ENCODE data around the gene NPL. TPM values are rescaled to one million over a fixed set of nuclear protein-coding genes. Genes with fewer than 3 reads are reported as not detected.

NPL gene
- total and polyA plus RNA-seq, 9 of the 15 experiments (the other 6 are each of a cell fraction or from before 2014, with no cell fraction given), result 9.9 to 22.3 (median 14.2) TPM

DNA sequence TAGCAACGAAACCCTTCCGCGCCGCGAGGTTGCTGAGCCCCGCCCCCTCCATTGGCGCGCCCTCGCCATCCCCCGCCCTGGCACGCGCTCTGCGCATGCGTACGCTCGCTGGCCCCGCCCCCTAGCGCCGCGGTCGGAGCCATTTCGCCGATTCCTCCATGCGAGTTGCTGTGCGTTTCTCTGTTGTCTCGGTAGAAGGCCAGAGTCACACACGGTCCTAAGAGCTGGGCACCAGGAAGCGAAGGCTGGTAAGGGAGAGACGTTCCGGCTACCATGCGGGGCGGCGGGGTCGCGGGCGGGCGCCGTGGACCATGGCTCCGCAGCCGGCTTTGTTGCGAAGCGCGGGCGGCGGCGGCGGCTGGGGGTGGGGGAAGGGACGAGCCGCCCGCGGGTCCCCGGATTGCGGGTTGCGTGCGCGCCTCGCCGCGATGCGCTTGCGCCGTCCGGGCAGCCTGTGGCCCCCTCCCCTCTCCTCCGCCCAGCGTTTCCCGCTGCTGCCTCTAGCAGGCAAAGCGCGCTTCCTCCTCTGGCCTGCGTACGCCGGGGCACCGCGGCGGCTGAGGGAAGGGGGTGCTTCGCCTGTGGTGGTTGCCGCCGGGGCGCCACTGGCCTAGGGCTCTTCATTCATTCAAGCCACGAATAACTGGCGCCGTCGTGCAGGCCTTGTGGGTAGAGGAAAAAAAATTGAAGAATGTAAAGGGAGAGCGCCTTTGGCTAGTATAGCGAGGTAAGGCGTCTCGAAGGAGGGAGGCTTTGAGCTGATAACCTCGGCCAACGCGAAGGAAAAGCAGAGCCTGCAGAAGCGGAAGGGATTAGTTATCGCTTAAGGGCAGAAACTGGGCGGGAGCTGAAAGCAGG is 49.9 kb downstream of the NPL start, which contains the start of gene DHX9 (continued):
- TF ChIP-seq, protein P1, sequence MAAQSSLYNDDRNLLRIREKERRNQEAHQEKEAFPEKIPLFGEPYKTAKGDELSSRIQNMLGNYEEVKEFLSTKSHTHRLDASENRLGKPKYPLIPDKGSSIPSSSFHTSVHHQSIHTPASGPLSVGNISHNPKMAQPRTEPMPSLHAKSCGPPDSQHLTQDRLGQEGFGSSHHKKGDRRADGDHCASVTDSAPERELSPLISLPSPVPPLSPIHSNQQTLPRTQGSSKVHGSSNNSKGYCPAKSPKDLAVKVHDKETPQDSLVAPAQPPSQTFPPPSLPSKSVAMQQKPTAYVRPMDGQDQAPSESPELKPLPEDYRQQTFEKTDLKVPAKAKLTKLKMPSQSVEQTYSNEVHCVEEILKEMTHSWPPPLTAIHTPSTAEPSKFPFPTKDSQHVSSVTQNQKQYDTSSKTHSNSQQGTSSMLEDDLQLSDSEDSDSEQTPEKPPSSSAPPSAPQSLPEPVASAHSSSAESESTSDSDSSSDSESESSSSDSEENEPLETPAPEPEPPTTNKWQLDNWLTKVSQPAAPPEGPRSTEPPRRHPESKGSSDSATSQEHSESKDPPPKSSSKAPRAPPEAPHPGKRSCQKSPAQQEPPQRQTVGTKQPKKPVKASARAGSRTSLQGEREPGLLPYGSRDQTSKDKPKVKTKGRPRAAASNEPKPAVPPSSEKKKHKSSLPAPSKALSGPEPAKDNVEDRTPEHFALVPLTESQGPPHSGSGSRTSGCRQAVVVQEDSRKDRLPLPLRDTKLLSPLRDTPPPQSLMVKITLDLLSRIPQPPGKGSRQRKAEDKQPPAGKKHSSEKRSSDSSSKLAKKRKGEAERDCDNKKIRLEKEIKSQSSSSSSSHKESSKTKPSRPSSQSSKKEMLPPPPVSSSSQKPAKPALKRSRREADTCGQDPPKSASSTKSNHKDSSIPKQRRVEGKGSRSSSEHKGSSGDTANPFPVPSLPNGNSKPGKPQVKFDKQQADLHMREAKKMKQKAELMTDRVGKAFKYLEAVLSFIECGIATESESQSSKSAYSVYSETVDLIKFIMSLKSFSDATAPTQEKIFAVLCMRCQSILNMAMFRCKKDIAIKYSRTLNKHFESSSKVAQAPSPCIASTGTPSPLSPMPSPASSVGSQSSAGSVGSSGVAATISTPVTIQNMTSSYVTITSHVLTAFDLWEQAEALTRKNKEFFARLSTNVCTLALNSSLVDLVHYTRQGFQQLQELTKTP (IDR thresholded peaks at IDR 0.05; ENCODE audit: low read depth in 1 of 2, partially characterized antibody in 2 of 2), result peak in 1 of 2 experiments; percentile 79
- TF ChIP-seq SRSF1 (IDR thresholded peaks at IDR 0.05; ENCODE audit: low read depth, low read length) (no peak), ZFP1 (CRISPR knock-in tag; IDR thresholded peaks at IDR 0.05) (no peak), NFIX (CRISPR knock-in tag; IDR thresholded peaks at IDR 0.05; ENCODE audit: low read depth) (no peak), NR2C1 (IDR thresholded peaks at IDR 0.05) (peak; percentile 61), NR2C1 (tag; IDR thresholded peaks at IDR 0.05) (peak; percentile 71), CBFA2T3 (IDR thresholded peaks at IDR 0.05) (peak; percentile 96), RHOXF2B (CRISPR knock-in tag; conservative IDR thresholded peaks at IDR 0.05) (0 out of 2 replicates have a peak, but pooled peaks have one; percentile 12), PURB (CRISPR knock-in tag; IDR thresholded peaks at IDR 0.05; ENCODE audit: low read depth) (no peak), SMARCA4 (IDR thresholded peaks at IDR 0.05) (peak; percentile 95), HDAC8 (tag; IDR thresholded peaks at IDR 0.05) (no peak; the same call in 1 of the 2 replicates), ERF (CRISPR knock-in tag; IDR thresholded peaks at IDR 0.05) (peak; percentile 72; the same call in 1 of the 2 replicates)
- TF ChIP-seq, protein P2, sequence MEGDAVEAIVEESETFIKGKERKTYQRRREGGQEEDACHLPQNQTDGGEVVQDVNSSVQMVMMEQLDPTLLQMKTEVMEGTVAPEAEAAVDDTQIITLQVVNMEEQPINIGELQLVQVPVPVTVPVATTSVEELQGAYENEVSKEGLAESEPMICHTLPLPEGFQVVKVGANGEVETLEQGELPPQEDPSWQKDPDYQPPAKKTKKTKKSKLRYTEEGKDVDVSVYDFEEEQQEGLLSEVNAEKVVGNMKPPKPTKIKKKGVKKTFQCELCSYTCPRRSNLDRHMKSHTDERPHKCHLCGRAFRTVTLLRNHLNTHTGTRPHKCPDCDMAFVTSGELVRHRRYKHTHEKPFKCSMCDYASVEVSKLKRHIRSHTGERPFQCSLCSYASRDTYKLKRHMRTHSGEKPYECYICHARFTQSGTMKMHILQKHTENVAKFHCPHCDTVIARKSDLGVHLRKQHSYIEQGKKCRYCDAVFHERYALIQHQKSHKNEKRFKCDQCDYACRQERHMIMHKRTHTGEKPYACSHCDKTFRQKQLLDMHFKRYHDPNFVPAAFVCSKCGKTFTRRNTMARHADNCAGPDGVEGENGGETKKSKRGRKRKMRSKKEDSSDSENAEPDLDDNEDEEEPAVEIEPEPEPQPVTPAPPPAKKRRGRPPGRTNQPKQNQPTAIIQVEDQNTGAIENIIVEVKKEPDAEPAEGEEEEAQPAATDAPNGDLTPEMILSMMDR (IDR thresholded peaks at IDR 0.05 in 2 of 3, conservative IDR thresholded peaks at IDR 0.05 in 1 of 3; ENCODE audit: insufficient read depth in 2 of 3, low read depth in 1 of 3, low read length in 3 of 3), result peak in 2 of 3 experiments; percentile 7 to 48; a peak in 2 of 6 replicates
- TF ChIP-seq, protein P3, sequence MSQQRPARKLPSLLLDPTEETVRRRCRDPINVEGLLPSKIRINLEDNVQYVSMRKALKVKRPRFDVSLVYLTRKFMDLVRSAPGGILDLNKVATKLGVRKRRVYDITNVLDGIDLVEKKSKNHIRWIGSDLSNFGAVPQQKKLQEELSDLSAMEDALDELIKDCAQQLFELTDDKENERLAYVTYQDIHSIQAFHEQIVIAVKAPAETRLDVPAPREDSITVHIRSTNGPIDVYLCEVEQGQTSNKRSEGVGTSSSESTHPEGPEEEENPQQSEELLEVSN (IDR thresholded peaks at IDR 0.05; ENCODE audit: borderline replicate concordance in 1 of 2, extremely low read depth in 1 of 2, insufficient read depth in 1 of 2, insufficient read length in 1 of 2, low read depth in 1 of 2, low read length in 1 of 2, poor library complexity in 1 of 2, severe bottlenecking in 1 of 2), result peak; percentile 52 to 92
- TF ChIP-seq, protein P4, sequence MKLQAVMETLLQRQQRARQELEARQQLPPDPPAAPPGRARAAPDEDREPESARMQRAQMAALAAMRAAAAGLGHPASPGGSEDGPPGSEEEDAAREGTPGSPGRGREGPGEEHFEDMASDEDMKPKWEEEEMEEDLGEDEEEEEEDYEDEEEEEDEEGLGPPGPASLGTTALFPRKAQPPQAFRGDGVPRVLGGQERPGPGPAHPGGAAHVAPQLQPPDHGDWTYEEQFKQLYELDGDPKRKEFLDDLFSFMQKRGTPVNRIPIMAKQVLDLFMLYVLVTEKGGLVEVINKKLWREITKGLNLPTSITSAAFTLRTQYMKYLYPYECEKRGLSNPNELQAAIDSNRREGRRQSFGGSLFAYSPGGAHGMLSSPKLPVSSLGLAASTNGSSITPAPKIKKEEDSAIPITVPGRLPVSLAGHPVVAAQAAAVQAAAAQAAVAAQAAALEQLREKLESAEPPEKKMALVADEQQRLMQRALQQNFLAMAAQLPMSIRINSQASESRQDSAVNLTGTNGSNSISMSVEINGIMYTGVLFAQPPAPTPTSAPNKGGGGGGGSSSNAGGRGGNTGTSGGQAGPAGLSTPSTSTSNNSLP (IDR thresholded peaks at IDR 0.05; ENCODE audit: borderline replicate concordance, low read depth, low read length), result no peak
- TF ChIP-seq, protein P5, sequence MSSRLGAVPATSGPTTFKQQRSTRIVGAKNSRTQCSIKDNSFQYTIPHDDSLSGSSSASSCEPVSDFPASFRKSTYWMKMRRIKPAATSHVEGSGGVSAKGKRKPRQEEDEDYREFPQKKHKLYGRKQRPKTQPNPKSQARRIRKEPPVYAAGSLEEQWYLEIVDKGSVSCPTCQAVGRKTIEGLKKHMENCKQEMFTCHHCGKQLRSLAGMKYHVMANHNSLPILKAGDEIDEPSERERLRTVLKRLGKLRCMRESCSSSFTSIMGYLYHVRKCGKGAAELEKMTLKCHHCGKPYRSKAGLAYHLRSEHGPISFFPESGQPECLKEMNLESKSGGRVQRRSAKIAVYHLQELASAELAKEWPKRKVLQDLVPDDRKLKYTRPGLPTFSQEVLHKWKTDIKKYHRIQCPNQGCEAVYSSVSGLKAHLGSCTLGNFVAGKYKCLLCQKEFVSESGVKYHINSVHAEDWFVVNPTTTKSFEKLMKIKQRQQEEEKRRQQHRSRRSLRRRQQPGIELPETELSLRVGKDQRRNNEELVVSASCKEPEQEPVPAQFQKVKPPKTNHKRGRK (tag; IDR thresholded peaks at IDR 0.05), result no peak

Data from K562 (cell line).